GM20000 (cell line): ENCODE data around the gene TNRC18.

ENCODE experiments used
- DNase-seq: peaks from one replicate; pipeline ENCODE4 v3.0.0; 2012; ENCODE audit warnings: low spot score
- CTCF ChIP-seq: IDR thresholded peaks from 2 replicates; pipeline ENCODE4 v1.5.1; 2012; ENCODE audit warnings: mild to moderate bottlenecking, control low read depth; ENCODE audit errors: extremely low read depth, missing control alignments

Gene TNRC18

GRCh38 chr7:5467645-5468044, 44.0 kb upstream of the TNRC18 start:
- DNase-seq, result no peak
- TF ChIP-seq CTCF, result no peak

- TF ChIP-seq CTCF, result no peak
- DNase-seq, result no peak
Observed at GRCh38 chr7:5466551-5466950, 42.9 kb upstream of the TNRC18 start.

GRCh38 chr7:5463031-5463430, 39.4 kb upstream of the TNRC18 start:
- no peak for TF ChIP-seq CTCF
- DNase-seq, result no peak

GRCh38 chr7:5462216-5462615, 38.6 kb upstream of the TNRC18 start:
- no peak for TF ChIP-seq CTCF
- no peak for DNase-seq

GRCh38 chr7:5458921-5459480, 35.4 kb upstream of the TNRC18 start:
- no peak for TF ChIP-seq CTCF
- no peak for DNase-seq

GRCh38 chr7:5457245-5457735, 33.7 kb upstream of the TNRC18 start:
- DNase-seq, result no peak

GRCh38 chr7:5456409-5456808, 32.8 kb upstream of the TNRC18 start:
- no peak for TF ChIP-seq CTCF
- no peak for DNase-seq

More at GRCh38 chr7:5457245-5457735, 33.7 kb upstream of the TNRC18 start:
- TF ChIP-seq CTCF, result no peak
